ENCODE measurements around the gene MCOLN1. TPM values are rescaled to one million over a fixed set of nuclear protein-coding genes. Genes with fewer than 3 reads are reported as not detected.

Gene MCOLN1
- total and polyA plus RNA-seq, 5 experiments from 2014 or later = 6.5 to 13.7 (median 10.1) TPM

GRCh38 chr19:7505682-7506384, 16.6 kb upstream of the MCOLN1 start:
- POLR2A ChIA-PET = interaction anchor here (0.6 to 1.3 kb wide), 3 partner anchors 10 to 16 kb away, joined by 3 to 5 read pairs (median 4); partner anchors contain the start of gene ZNF358
- H3K4me3 Mint-ChIP-seq = peak overlapping the region in 4 of 10 donors; percentile 26 to 51 (median 38)
- no peaks in the 10 kb centered on the region for H3K9me3 Mint-ChIP-seq
- ATAC-seq (peak; percentile 33), DNase-seq (peak in 3 of 10 donors; percentile 12 to 31 (median 24))
- peaks cover 8 to 45% (median 27%) of the 10 kb centered on the region in 5 donors for H3K27me3 Mint-ChIP-seq
- H3K36me3 Mint-ChIP-seq = no peaks in the 10 kb centered on the region
- H3K4me1 Mint-ChIP-seq = peaks cover 10 to 30% (median 15%) of the 10 kb centered on the region in 4 donors
- H3K27ac Mint-ChIP-seq = no peak overlapping the region

- DNase-seq = peak in 4 of 10 donors; percentile 26 to 37 (median 30)
- Mint-ChIP-seq H3K9me3 (no peaks in the 10 kb centered on the region), H3K4me1 (peaks cover 8 to 23% (median 13%) of the 10 kb centered on the region in 4 donors), H3K4me3 (peak overlapping the region in 3 of 10 donors; percentile 44 to 73 (median 51)), H3K27ac (peak overlapping the region in 1 of 10 donors; percentile 22), H3K36me3 (no peaks in the 10 kb centered on the region), H3K27me3 (peaks cover 8 to 40% (median 22%) of the 10 kb centered on the region in 5 donors)
- POLR2A ChIA-PET = interaction anchor here (0.6 to 1.0 kb wide), 2 partner anchors 10 to 333 kb away, joined by 3 to 4 read pairs; partner anchors contain the start of gene ZNF358
- peak; percentile 62 to 69 for ATAC-seq
Observed at GRCh38 chr19:7506385-7507328, 15.8 kb upstream of the MCOLN1 start.

GRCh38 chr19:7507884-7508283, 14.5 kb upstream of the MCOLN1 start:
- no peaks in the 10 kb centered on the region for H3K9me3 Mint-ChIP-seq
- no peak for DNase-seq
- H3K36me3 Mint-ChIP-seq = no peaks in the 10 kb centered on the region
- H3K27ac Mint-ChIP-seq = no peak overlapping the region
- peaks cover 8 to 21% (median 13%) of the 10 kb centered on the region in 4 donors for H3K4me1 Mint-ChIP-seq
- POLR2A ChIA-PET = no interaction called here
- peak in 1 of 2 donors; percentile 20 for ATAC-seq
- H3K27me3 Mint-ChIP-seq = peaks cover 5 to 29% (median 18%) of the 10 kb centered on the region in 5 donors
- no peak overlapping the region for H3K4me3 Mint-ChIP-seq

- Mint-ChIP-seq H3K9me3 (no peaks in the 10 kb centered on the region), H3K4me3 (peak overlapping the region in 1 of 10 donors; percentile 10), H3K36me3 (no peaks in the 10 kb centered on the region), H3K4me1 (peaks cover 8 to 21% (median 13%) of the 10 kb centered on the region in 4 donors), H3K27me3 (peaks cover 0 to 20% (median 15%) of the 10 kb centered on the region in 5 donors), H3K27ac (no peak overlapping the region)
- DNase-seq = no peak
- no peak for ATAC-seq
- POLR2A ChIA-PET = no interaction called here
Observed at GRCh38 chr19:7509625-7510024, 12.8 kb upstream of the MCOLN1 start.

- Mint-ChIP-seq H3K27ac (no peak overlapping the region), H3K4me1 (peaks cover 7 to 18% (median 16%) of the 10 kb centered on the region in 4 donors), H3K27me3 (peaks cover 0 to 15% (median 0%) of the 10 kb centered on the region in 5 donors), H3K4me3 (peak overlapping the region in 1 of 10 donors; percentile 55), H3K9me3 (no peaks in the 10 kb centered on the region), H3K36me3 (no peaks in the 10 kb centered on the region)
- DNase-seq (no peak), ATAC-seq (no peak)
- POLR2A ChIA-PET = no interaction called here
Observed at GRCh38 chr19:7512400-7512851, 10.0 kb upstream of the MCOLN1 start.

- Mint-ChIP-seq H3K4me3 (peak overlapping the region in 8 of 10 donors; percentile 2 to 82 (median 38)), H3K4me1 (peaks cover 10 to 21% (median 18%) of the 10 kb centered on the region in 4 donors), H3K9me3 (no peaks in the 10 kb centered on the region), H3K36me3 (no peaks in the 10 kb centered on the region), H3K27me3 (peaks cover 0 to 15% (median 0%) of the 10 kb centered on the region in 5 donors), H3K27ac (peak overlapping the region in 1 of 10 donors; percentile 8)
- POLR2A ChIA-PET = no interaction called here
- ATAC-seq (no peak), DNase-seq (no peak)
Observed at GRCh38 chr19:7513809-7514642, 8.4 kb upstream of the MCOLN1 start.

GRCh38 chr19:7515110-7515644, 7.2 kb upstream of the MCOLN1 start:
- H3K36me3 Mint-ChIP-seq = no peaks in the 10 kb centered on the region
- no peaks in the 10 kb centered on the region for H3K9me3 Mint-ChIP-seq
- peaks cover 0 to 6% (median 0%) of the 10 kb centered on the region in 5 donors for H3K27me3 Mint-ChIP-seq
- ATAC-seq (no peak), DNase-seq (no peak)
- H3K4me3 Mint-ChIP-seq = peak overlapping the region; percentile 82 to 97 (median 88)
- POLR2A ChIA-PET = interaction anchor here (0.5 to 1.4 kb wide), 3 partner anchors 18 to 22 kb away, joined by 3 to 6 read pairs (median 4); partner anchors contain the start of gene PNPLA6
- H3K27ac Mint-ChIP-seq = peak overlapping the region in 9 of 10 donors; percentile 79 to 94 (median 88)
- H3K4me1 Mint-ChIP-seq = peaks cover 10 to 21% (median 18%) of the 10 kb centered on the region in 4 donors

- DNase-seq = peak in 4 of 10 donors; percentile 28 to 50 (median 38)
- Mint-ChIP-seq H3K4me3 (peak within 1 kb of the TSS; percentile 82 to 97 (median 88)), H3K27me3 (peaks cover 0 to 6% (median 0%) of the 10 kb centered on the region in 5 donors), H3K9me3 (no peaks in the 10 kb centered on the region), H3K4me1 (peaks cover 10 to 21% (median 18%) of the 10 kb centered on the region in 4 donors), H3K27ac (peak within 1 kb of the TSS; percentile 49 to 94 (median 88)), H3K36me3 (no peaks in the 10 kb centered on the region)
- ATAC-seq = peak; percentile 85 to 98
- POLR2A ChIA-PET = interaction anchor here (0.5 to 1.5 kb wide), 7 partner anchors 9 to 21 kb away, joined by 3 to 6 read pairs (median 4); partner anchors contain the start of gene PNPLA6
Observed at GRCh38 chr19:7515645-7516151, 6.7 kb upstream of the MCOLN1 start, which contains the start of gene ZNF358. Gene ZNF358, plus strand, starts transcription at chr19:7516103. Its CDS starts 3,140 bp downstream, at chr19:7519243.

- Mint-ChIP-seq H3K27ac (peak overlapping the region in 6 of 10 donors; percentile 31 to 81 (median 65)), H3K36me3 (no peaks in the 10 kb centered on the region), H3K27me3 (peaks cover 0 to 6% (median 0%) of the 10 kb centered on the region in 5 donors), H3K4me1 (peaks cover 10 to 21% (median 18%) of the 10 kb centered on the region in 4 donors), H3K4me3 (peak overlapping the region; percentile 72 to 87 (median 78)), H3K9me3 (no peaks in the 10 kb centered on the region)
- no peak for DNase-seq
- peak in 1 of 2 donors; percentile 24 for ATAC-seq
- POLR2A ChIA-PET = interaction anchor here (1.0 to 1.5 kb wide), 7 partner anchors 10 to 19 kb away, joined by 3 to 5 read pairs (median 4); partner anchors contain the start of gene PNPLA6
Observed at GRCh38 chr19:7516333-7516732, 6.1 kb upstream of the MCOLN1 start.

- ATAC-seq = no peak
- Mint-ChIP-seq H3K4me1 (peaks cover 12 to 25% (median 19%) of the 10 kb centered on the region in 4 donors), H3K27me3 (peaks cover 0 to 6% (median 0%) of the 10 kb centered on the region in 5 donors), H3K9me3 (no peaks in the 10 kb centered on the region), H3K36me3 (no peaks in the 10 kb centered on the region), H3K4me3 (peak overlapping the region; percentile 72 to 87 (median 78)), H3K27ac (peak overlapping the region in 9 of 10 donors; percentile 31 to 81 (median 66))
- no peak for DNase-seq
- POLR2A ChIA-PET = interaction anchor here (0.5 to 1.5 kb wide), 7 partner anchors 11 to 430 kb away, joined by 3 to 5 read pairs (median 4); partner anchors contain the start of gene PNPLA6
Observed at GRCh38 chr19:7516878-7517277, 5.5 kb upstream of the MCOLN1 start.

All from naive thymus-derived CD8-positive, alpha-beta T cell (primary cell).